Common myeloid progenitor, CD34-positive (primary cell): ENCODE results near the gene TNFAIP2.

ENCODE experiments used
- CTCF ChIA-PET: fragments of 350-600 bp; sonication (Branson Sonifier 250); formaldehyde crosslinking; loops from one replicate; lab custom pipeline; 2021; ENCODE audit warnings: antibody characterized with exemption; lab: Charles Lee
- POLR2A ChIA-PET: fragments of 350-600 bp; sonication (Branson Sonifier 250); formaldehyde crosslinking; loops from one replicate; lab custom pipeline; 2021; ENCODE audit warnings: antibody characterized with exemption; lab: Charles Lee
- DNase-seq, 3 donors: peaks; one replicate each; pipeline versions ENCODE4 v3.0.0 to v3.0.0-alpha.2; 2013
- H3K27ac ChIP-seq, 2 experiments: 1 replicate in 1 of 2; 2 replicates in 1 of 2; pipeline ENCODE4 v1.7.0; 2013; ENCODE audit warnings: inconsistent platforms in 2 of 2, low read length in 2 of 2, mild to moderate bottlenecking in 2 of 2, low read depth in 1 of 2, moderate library complexity in 1 of 2; ENCODE audit not compliant: severe bottlenecking in 2 of 2, insufficient read depth in 1 of 2, poor library complexity in 1 of 2
- H3K27me3 ChIP-seq, 5 experiments: replicated peaks in 2 of 5; 1 replicate in 3 of 5; 2 replicates in 2 of 5; pipeline versions ENCODE4 v1.6.1 to v1.7.0; 2013; ENCODE audit warnings: low read length in 4 of 5, mild to moderate bottlenecking in 2 of 5, moderate library complexity in 2 of 5, inconsistent platforms in 1 of 5; ENCODE audit not compliant: insufficient read depth in 5 of 5, control insufficient read depth in 4 of 5
- H3K36me3 ChIP-seq, 4 experiments: 1 replicate in 2 of 4; 2 replicates in 2 of 4; pipeline versions ENCODE4 v1.6.1 to v1.7.0; 2013; ENCODE audit warnings: low read length in 3 of 4, control low read depth in 1 of 4, mild to moderate bottlenecking in 1 of 4; ENCODE audit not compliant: control insufficient read depth in 4 of 4, insufficient read depth in 4 of 4
- H3K4me1 ChIP-seq, 4 experiments: 1 replicate in 3 of 4; 2 replicates in 1 of 4; pipeline versions ENCODE4 v1.6.1 to v1.7.1; 2013; ENCODE audit warnings: low read length in 3 of 4, mild to moderate bottlenecking in 3 of 4, control low read depth in 1 of 4, inconsistent platforms in 1 of 4, moderate library complexity in 1 of 4; ENCODE audit not compliant: control insufficient read depth in 4 of 4, insufficient read depth in 4 of 4; ENCODE audit errors: control extremely low read depth in 1 of 4
- H3K4me3 ChIP-seq, 7 experiments: 1 replicate in 4 of 7; 2 replicates in 3 of 7; pipeline versions ENCODE4 v1.5.1 to v1.7.0; 2013; ENCODE audit warnings: mild to moderate bottlenecking in 7 of 7, low read length in 6 of 7, moderate library complexity in 6 of 7, inconsistent platforms in 2 of 7, low read depth in 2 of 7, control low read depth in 1 of 7; ENCODE audit not compliant: insufficient read depth in 4 of 7, control insufficient read depth in 1 of 7; ENCODE audit errors: extremely low read depth in 1 of 7
- H3K9me3 ChIP-seq, 5 experiments: 1 replicate in 4 of 5; 2 replicates in 1 of 5; pipeline versions ENCODE4 v1.6.1 to v1.7.1; 2013; ENCODE audit warnings: low read length in 4 of 5, mild to moderate bottlenecking in 2 of 5, inconsistent platforms in 1 of 5, low read depth in 1 of 5, moderate library complexity in 1 of 5; ENCODE audit not compliant: control insufficient read depth in 4 of 5, insufficient read depth in 2 of 5; ENCODE audit errors: control extremely low read depth in 1 of 5
- WGBS: methylation state at CpG from one replicate; pipeline ENCODE4 v1.1.5; 2013; ENCODE audit not compliant: insufficient coverage; 5-methylcytosine and 5-hydroxymethylcytosine counted together

Gene TNFAIP2

DNA sequence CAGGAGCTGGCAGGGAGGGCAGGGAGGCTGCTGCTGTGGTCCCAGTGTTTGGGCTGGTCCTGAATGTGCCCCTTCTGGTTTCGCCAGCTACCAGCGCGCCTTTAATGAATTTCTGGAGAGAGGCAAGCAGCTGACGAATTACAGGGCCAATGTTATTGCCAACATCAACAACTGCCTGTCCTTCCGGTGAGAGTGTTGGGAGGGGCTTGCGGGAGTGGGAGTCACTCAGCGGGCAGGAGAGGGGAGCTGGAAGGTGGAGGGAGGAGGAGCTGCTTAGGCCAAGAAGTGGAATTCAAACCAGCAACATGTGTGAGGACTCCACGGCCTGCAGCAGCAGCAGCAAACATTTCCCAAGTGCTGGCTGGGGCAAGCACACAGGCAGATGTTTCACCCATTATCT is 7.7 kb downstream of the TNFAIP2 start:
- no peak overlapping the region for H3K4me3 ChIP-seq
- no peaks in the 10 kb centered on the region for H3K9me3 ChIP-seq
- H3K36me3 ChIP-seq: peaks cover 7 to 81% (median 34%) of the 10 kb centered on the region in 4 experiments
- H3K4me1 ChIP-seq: no peaks in the 10 kb centered on the region
- H3K27me3 ChIP-seq: no peaks in the 10 kb centered on the region
- ChIA-PET POLR2A (no interaction called here), CTCF (interaction anchor here (0.8 to 7.2 kb wide), 4 partner anchors 9 to 26 kb away, joined by 3 to 49 read pairs (median 7); no protein-coding TSS in a partner anchor)
- H3K27ac ChIP-seq: no peak overlapping the region
- 98% methylated on average over 8 of the region's 8 CpGs for WGBS
- no peak for DNase-seq

- CTCF ChIA-PET: interaction anchor here (0.8 to 7.2 kb wide), 2 partner anchors 26 to 55 kb away, joined by 3 to 49 read pairs; no protein-coding TSS in a partner anchor
Measured at GRCh38 chr14:103131580-103131979, 8.3 kb downstream of the TNFAIP2 start.

DNA sequence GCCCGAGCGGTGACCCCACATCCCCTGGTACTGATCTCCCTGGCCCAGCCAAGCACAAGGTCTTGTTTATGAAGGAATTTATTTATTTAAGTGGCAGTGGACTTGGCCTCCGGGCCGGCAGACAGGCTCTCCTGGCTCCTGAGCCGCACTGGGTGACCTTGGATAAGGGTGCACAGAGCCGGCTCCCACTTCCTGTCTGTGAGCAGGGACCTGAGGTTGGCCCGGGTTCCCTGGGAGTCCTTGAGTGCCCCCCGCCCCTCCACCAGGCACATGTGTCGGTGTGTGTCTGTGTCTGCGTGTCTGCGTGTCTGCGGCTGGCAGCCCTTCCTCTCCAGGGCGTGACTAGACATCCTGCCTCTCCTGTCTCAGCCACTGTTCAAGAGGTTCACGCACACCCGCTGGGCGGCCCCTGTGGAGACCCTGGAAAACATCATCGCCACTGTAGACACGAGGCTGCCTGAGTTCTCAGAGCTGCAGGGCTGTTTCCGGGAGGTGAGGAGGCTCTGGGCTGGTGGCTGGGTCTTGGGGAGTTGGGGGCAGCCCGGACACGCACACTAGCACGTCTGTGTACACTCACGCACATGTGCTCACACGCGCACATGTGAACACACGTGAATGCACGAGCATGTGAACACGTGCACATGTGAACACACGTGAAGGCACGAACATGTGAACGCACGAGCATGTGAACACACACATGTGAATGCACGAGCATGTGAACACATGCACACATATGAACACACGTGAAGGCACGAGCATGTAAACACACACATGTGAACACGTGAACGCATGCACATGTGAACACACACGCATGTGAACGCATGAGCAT is 9.3 kb downstream of the TNFAIP2 start:
- Histone ChIP-seq H3K4me1 (peaks cover 0 to 11% (median 4%) of the 10 kb centered on the region in 4 experiments), H3K36me3 (peaks cover 7 to 70% (median 33%) of the 10 kb centered on the region in 4 experiments), H3K27me3 (no peaks in the 10 kb centered on the region), H3K27ac (no peak overlapping the region), H3K4me3 (no peak overlapping the region), H3K9me3 (no peaks in the 10 kb centered on the region)
- 91% methylated on average over 37 of the region's 39 CpGs for WGBS
- ChIA-PET CTCF (interaction anchor here (0.8 to 13.8 kb wide), 2 partner anchors 32 to 57 kb away, joined by 3 to 179 read pairs; no protein-coding TSS in a partner anchor), POLR2A (interaction anchor here (0.6 kb wide), 1 partner anchor 27 kb away, joined by 5 read pairs; no protein-coding TSS in a partner anchor)
- no peak for DNase-seq

More at GRCh38 chr14:103131580-103131979, 8.3 kb downstream of the TNFAIP2 start:
- Histone ChIP-seq H3K4me3 (no peak overlapping the region), H3K27ac (no peak overlapping the region), H3K4me1 (peaks cover 0 to 3% (median 1%) of the 10 kb centered on the region in 4 experiments), H3K27me3 (no peaks in the 10 kb centered on the region), H3K9me3 (no peaks in the 10 kb centered on the region), H3K36me3 (peaks cover 7 to 77% (median 33%) of the 10 kb centered on the region in 4 experiments)
- POLR2A ChIA-PET: no interaction called here
- WGBS: 97% methylated on average over 9 of the region's 9 CpGs
- DNase-seq: no peak

GRCh38 chr14:103133210-103134140 is 10.2 kb downstream of the TNFAIP2 start:
- WGBS: 94% methylated on average over 21 of the region's 25 CpGs
- ChIA-PET CTCF (interaction anchor here (1.2 to 13.8 kb wide), 2 partner anchors 8 to 32 kb away, joined by 3 to 179 read pairs; no protein-coding TSS in a partner anchor), POLR2A (interaction anchor here (0.6 kb wide), 1 partner anchor 28 kb away, joined by 5 read pairs; no protein-coding TSS in a partner anchor)
- H3K36me3 ChIP-seq: peaks cover 7 to 64% (median 32%) of the 10 kb centered on the region in 4 experiments
- H3K9me3 ChIP-seq: no peaks in the 10 kb centered on the region
- H3K4me1 ChIP-seq: peaks cover 0 to 11% (median 4%) of the 10 kb centered on the region in 4 experiments
- peaks cover 0 to 5% (median 0%) of the 10 kb centered on the region in 5 experiments for H3K27me3 ChIP-seq
- DNase-seq: no peak
- H3K4me3 ChIP-seq: no peak overlapping the region
- no peak overlapping the region for H3K27ac ChIP-seq

GRCh38 chr14:103134405-103134804 is 11.1 kb downstream of the TNFAIP2 start:
- no peak for DNase-seq
- Histone ChIP-seq H3K27me3 (peaks cover 0 to 15% (median 0%) of the 10 kb centered on the region in 5 experiments), H3K4me3 (no peak overlapping the region), H3K4me1 (peaks cover 0 to 14% (median 5%) of the 10 kb centered on the region in 4 experiments), H3K27ac (no peak overlapping the region), H3K9me3 (no peaks in the 10 kb centered on the region), H3K36me3 (peaks cover 7 to 64% (median 32%) of the 10 kb centered on the region in 4 experiments)
- 0% methylated on average over 1 of the region's 2 CpGs for WGBS
- POLR2A ChIA-PET: no interaction called here
- CTCF ChIA-PET: interaction anchor here (1.2 to 13.8 kb wide), 2 partner anchors 9 to 33 kb away, joined by 3 to 179 read pairs; no protein-coding TSS in a partner anchor

DNA sequence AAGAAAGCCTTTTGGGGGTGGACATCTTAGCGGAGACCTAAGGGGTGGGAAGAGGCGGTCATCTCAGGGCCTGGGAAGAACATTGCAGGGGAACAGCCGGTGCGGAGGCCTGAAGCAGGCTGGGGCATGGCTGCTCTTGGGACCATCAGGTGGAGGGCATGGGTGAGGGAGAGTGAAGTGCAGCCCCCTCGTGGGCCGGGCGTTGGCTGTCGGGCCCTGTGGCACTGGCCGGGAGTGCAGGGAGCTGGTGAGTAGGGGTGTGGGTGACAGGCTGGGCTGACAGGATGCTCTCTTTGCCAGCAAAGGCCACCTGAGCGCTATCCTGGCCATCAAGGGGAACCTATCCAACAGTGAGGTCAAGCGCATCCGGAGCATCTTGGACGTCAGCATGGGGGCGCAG is 11.7 kb downstream of the TNFAIP2 start:
- peaks cover 7 to 59% (median 30%) of the 10 kb centered on the region in 4 experiments for H3K36me3 ChIP-seq
- 98% methylated on average over 14 of the region's 14 CpGs for WGBS
- H3K4me3 ChIP-seq: no peak overlapping the region
- ChIA-PET POLR2A (no interaction called here), CTCF (interaction anchor here (1.2 to 13.8 kb wide), 2 partner anchors 10 to 34 kb away, joined by 3 to 179 read pairs; no protein-coding TSS in a partner anchor)
- no peak overlapping the region for H3K27ac ChIP-seq
- DNase-seq: no peak
- H3K4me1 ChIP-seq: peaks cover 0 to 14% (median 5%) of the 10 kb centered on the region in 4 experiments
- H3K27me3 ChIP-seq: peaks cover 0 to 18% (median 0%) of the 10 kb centered on the region in 5 experiments
- H3K9me3 ChIP-seq: no peaks in the 10 kb centered on the region
